Heart right ventricle (tissue), 16 donors: ENCODE data around the gene CA14. TPM values are rescaled to one million over a fixed set of nuclear protein-coding genes. Genes with fewer than 3 reads are reported as not detected.
"Not testable (repeated sequence)": the region's sequence is repeated elsewhere in the genome, so short reads cannot be mapped to it uniquely, and the experiment has no call there.

Source experiments
- ATAC-seq, 8 donors: fragments of 200-7000 bp; cut with Tn5 transposase; one replicate each; pipeline ENCODE4 v1.9.1; 2020; ENCODE audit warnings: mild to moderate bottlenecking in 8 of 8, moderate library complexity in 8 of 8, moderate number of reproducible peaks in 1 of 8
- DNase-seq, 2 donors: peaks; one replicate each; pipeline ENCODE4 v3.0.0-alpha.2; 2020
- H3K27ac ChIP-seq, 10 donors: fragments of 200-600 bp; sonication (generic) in 2 of 10; one replicate each; pipeline versions ENCODE4 v1.5.0 to v1.8.0; 2020 to 2022; ENCODE audit warnings: mild to moderate bottlenecking in 3 of 10
- H3K27me3 ChIP-seq, 7 donors: fragments of 200-600 bp; one replicate each; pipeline ENCODE4 v1.8.0; 2021 to 2022; ENCODE audit warnings: mild to moderate bottlenecking in 2 of 7
- H3K36me3 ChIP-seq, 9 donors: fragments of 200-600 bp; sonication (generic) in 1 of 9; one replicate each; pipeline versions ENCODE4 v1.5.0 to v1.8.0; 2020 to 2022; ENCODE audit warnings: mild to moderate bottlenecking in 2 of 9
- H3K4me1 ChIP-seq, 9 donors: fragments of 200-600 bp; sonication (generic) in 1 of 9; one replicate each; pipeline versions ENCODE4 v1.5.0 to v1.8.0; 2020 to 2022; ENCODE audit warnings: mild to moderate bottlenecking in 4 of 9
- H3K4me3 ChIP-seq, 10 donors: fragments of 200-600 bp; sonication (generic) in 2 of 10; one replicate each; pipeline versions ENCODE4 v1.5.0 to v1.8.0; 2020 to 2022; ENCODE audit warnings: mild to moderate bottlenecking in 7 of 10, moderate library complexity in 2 of 10
- H3K9me3 ChIP-seq, 11 donors: fragments of 200-600 bp in 10 of 11; sonication (generic) in 2 of 11; one replicate each; pipeline versions ENCODE4 v1.5.0 to v1.8.0; 2013 to 2022; ENCODE audit warnings: mild to moderate bottlenecking in 2 of 11, control low read depth in 1 of 11, moderate library complexity in 1 of 11
- WGBS, 2 donors: extraction: QIAGEN DNeasy Blood & Tissue Kit; methylation state at CpG; one replicate each; pipeline ENCODE4 v1.1.7; 2013; ENCODE audit warnings: inconsistent platforms in 1 of 2; 5-methylcytosine and 5-hydroxymethylcytosine counted together
- intact Hi-C, 10 donors: fragments of 100-400 bp; cut with DNase I; formaldehyde crosslinking; loops; one replicate each; pipeline versions ENCODE4 v1.11.1 to v1.14.2; 2022
- polyA plus RNA-seq, 2 donors: library from polyadenylated mRNA; stranded (reverse); fragments of 200-250 nt; gene quantifications; one replicate each; pipeline ENCODE4 v1.2.3, GENCODE V29; 2013
- total RNA-seq, 10 donors: library from RNA; stranded (reverse); fragmentation: NEBNext Ultra II Directional in 3 of 10; extraction: Animal tissue kit (Norgen Biotek cat#: 25700) in 3 of 10; gene quantifications; one replicate each; pipeline versions ENCODE4 v1.2.1 to v1.2.4, GENCODE V29; 2021 to 2023
- TF ChIP-seq, protein P1 (sequence below), 9 donors: fragments of 200-600 bp; sonication (generic) in 2 of 9; IDR thresholded peaks; one replicate each; pipeline versions ENCODE4 v1.5.0 to v1.8.0; 2021 to 2022; ENCODE audit warnings: antibody characterized with exemption in 9 of 9, mild to moderate bottlenecking in 5 of 9, moderate library complexity in 1 of 9
- donor health status: Arrhythmogenic right ventricular cardiomyopathy.
- donor health status: ischemic (EF 13 %, LVEDD 7.1; RV severe dilation, severe dysfunction).
- donor health status: healthy with polysubstance abuse.
- donor health status: DM: no; HTN: yes; CAD: no.
- donor health status: DM: no; HTN: no; CAD: no.
- donor health status: ischemic (EF 25% LVEDD 6.9; RV normal size, moderate dysfunction).
- donor health status: ischemic (EF 25% LVEDD 5.7; RV mildly dilated, moderate dysfunction).
- donor health status: healthy.
- donor health status: DM: yes; HTN: yes; CAD: no.
- donor health status: Ischemic cardiomyopathy.
- donor health status: ischemic (EF 35%, LVEDD 5.7; RV mildly dilated, moderate dysfunction).
- donor health status: nonischemic (EF 11% LVEDD 7.7; RV severe dilation, severe dysfunction).
- donor health status: DM: yes; HTN: yes; CAD: no.
- donor health status: PGD.
- donor health status: ischemic (EF 29% LVEDD 5.4; RV normal size, mild dysfunction).
- donor health status: nonischemic (EF 23%, LVEDD 6.1; RV moderate dilation, normal function).

CA14 gene
- total and polyA plus RNA-seq, 12 donors = 0.48 to 18.5 (median 3.4) TPM

DNA sequence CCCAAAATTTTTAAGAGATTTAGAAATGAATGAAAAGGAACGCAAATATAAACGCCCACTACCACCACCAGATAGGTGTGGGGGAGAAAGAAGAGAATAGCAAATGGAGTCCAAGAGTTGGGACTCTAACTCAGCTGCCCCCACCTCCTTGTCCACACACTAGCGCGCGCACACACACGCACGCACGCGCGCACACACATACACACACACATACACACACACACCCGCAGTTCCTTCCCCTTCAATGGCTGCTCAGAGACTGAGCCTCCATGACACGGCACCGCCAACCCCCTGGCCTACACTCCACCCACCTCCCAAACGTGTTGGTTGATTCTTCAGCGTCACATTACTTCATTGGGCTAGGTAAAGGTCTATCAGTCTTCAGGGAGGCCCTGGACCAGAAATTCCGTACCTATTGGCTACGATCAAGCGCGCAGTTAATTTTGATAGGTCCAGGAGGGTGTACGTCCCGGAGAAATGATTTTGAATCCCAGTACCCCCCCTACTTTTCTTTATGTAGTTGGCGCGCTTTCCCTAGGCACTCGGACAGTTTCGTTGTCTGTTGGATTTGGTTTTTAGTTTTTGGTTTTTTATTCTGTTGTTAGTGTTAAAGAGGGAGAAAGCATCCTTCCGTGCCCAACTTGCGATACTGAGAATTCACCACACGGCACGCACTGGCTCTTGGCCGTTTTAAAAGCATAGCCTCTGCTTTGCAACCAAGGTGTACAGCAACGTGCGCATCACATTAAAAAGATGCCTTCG is 21.5 kb upstream of the CA14 start, which contains the start of gene ANP32E:
ANP32E (minus strand) TSS at position 261 of the 762 bp plus-strand sequence. CDS start 326 bp downstream, outside the sequence.
- Histone ChIP-seq H3K4me3 (peak within 1 kb of the TSS; percentile 80 to 97 (median 90)), H3K9me3 (no peaks in the 10 kb centered on the region), H3K4me1 (peaks cover 0 to 20% (median 15%) of the 10 kb centered on the region in 9 donors), H3K36me3 (peaks cover 0 to 7% (median 0%) of the 10 kb centered on the region in 9 donors), H3K27ac (peak within 1 kb of the TSS; percentile 87 to 100 (median 98)), H3K27me3 (no peaks in the 10 kb centered on the region)
- TF ChIP-seq, protein P1, sequence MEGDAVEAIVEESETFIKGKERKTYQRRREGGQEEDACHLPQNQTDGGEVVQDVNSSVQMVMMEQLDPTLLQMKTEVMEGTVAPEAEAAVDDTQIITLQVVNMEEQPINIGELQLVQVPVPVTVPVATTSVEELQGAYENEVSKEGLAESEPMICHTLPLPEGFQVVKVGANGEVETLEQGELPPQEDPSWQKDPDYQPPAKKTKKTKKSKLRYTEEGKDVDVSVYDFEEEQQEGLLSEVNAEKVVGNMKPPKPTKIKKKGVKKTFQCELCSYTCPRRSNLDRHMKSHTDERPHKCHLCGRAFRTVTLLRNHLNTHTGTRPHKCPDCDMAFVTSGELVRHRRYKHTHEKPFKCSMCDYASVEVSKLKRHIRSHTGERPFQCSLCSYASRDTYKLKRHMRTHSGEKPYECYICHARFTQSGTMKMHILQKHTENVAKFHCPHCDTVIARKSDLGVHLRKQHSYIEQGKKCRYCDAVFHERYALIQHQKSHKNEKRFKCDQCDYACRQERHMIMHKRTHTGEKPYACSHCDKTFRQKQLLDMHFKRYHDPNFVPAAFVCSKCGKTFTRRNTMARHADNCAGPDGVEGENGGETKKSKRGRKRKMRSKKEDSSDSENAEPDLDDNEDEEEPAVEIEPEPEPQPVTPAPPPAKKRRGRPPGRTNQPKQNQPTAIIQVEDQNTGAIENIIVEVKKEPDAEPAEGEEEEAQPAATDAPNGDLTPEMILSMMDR (IDR thresholded peaks at IDR 0.05) = peak in 2 of 9 donors; percentile 7 to 25
- peak; percentile 91 to 97 for DNase-seq
- peak; percentile 95 to 98 (median 97) for ATAC-seq
- intact Hi-C loops = loop anchor here in 2 of 10 donors (2.0 to 5.0 kb wide), 2 partner anchors 21 to 36 kb away; partner anchors contain the start of gene C1orf54 (in 1 of the 2)
- 0% methylated on average over 33 of the region's 33 CpGs for WGBS, 2 donors

- Histone ChIP-seq H3K27ac (peak overlapping the region in 2 of 10 donors; percentile 28 to 54), H3K9me3 (no peaks in the 10 kb centered on the region), H3K4me1 (peaks cover 0 to 20% (median 15%) of the 10 kb centered on the region in 9 donors), H3K4me3 (peak overlapping the region; percentile 30 to 97 (median 90)), H3K27me3 (no peaks in the 10 kb centered on the region), H3K36me3 (peaks cover 0 to under 1% (median 0%) of the 10 kb centered on the region in 9 donors)
- TF ChIP-seq, protein P1 (IDR thresholded peaks at IDR 0.05) = no peak
- intact Hi-C loops = loop anchor here in 1 of 10 donors (5.0 kb wide), 1 partner anchor 36 kb away; the partner anchor contains the start of gene C1orf54
- WGBS, 2 donors = 33 to 39% methylated on average over 10 of the region's 10 CpGs
- ATAC-seq (peak in 1 of 8 donors; percentile 1), DNase-seq (no peak)
Observed at GRCh38 chr1:150236614-150237100, 20.9 kb upstream of the CA14 start.

- intact Hi-C loops = loop anchor here in 1 of 10 donors (5.0 kb wide), 1 partner anchor 35 kb away; the partner anchor contains the start of gene C1orf54
- 94% methylated on average over 13 of the region's 13 CpGs for WGBS, 2 donors
- DNase-seq, ATAC-seq, H3K27me3 ChIP-seq, H3K4me3 ChIP-seq, H3K36me3 ChIP-seq, H3K27ac ChIP-seq, H3K9me3 ChIP-seq: not testable (repeated sequence)
- peaks cover 0 to 20% (median 15%) of the 10 kb centered on the region in 9 donors for H3K4me1 ChIP-seq
Observed at GRCh38 chr1:150237176-150237575, 20.4 kb upstream of the CA14 start.

DNA sequence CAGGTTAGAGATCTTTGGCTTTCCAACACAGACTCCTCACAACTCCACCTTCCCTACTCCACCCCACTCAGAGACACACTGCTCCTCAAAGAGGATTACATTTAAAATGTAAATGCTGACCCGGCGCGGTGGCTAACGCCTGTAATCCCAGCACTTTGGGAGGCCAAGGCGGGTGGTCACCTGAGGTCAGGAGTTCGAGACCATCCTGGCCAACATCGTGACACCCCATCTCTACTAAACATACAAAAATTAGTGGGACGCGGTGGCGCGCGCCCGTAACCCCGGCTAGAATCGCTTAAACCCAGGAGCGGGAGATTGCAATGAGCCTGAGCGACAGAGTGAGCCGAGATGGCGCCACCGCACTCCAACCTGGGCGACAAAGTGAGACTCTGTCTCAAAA is 19.8 kb upstream of the CA14 start:
- TF ChIP-seq, protein P1 (IDR thresholded peaks at IDR 0.05) = no peak
- ATAC-seq (no peak), DNase-seq (no peak)
- no peaks in the 10 kb centered on the region for H3K9me3 ChIP-seq
- WGBS, 2 donors = 92 to 93% methylated on average over 21 of the region's 21 CpGs
- no peak overlapping the region for H3K4me3 ChIP-seq
- intact Hi-C loops = loop anchor here in 1 of 10 donors (5.0 kb wide), 1 partner anchor 35 kb away; the partner anchor contains the start of gene C1orf54
- H3K36me3 ChIP-seq = no peaks in the 10 kb centered on the region
- H3K27ac ChIP-seq = no peak overlapping the region
- H3K4me1 ChIP-seq = peaks cover 0 to 20% (median 15%) of the 10 kb centered on the region in 9 donors
- no peaks in the 10 kb centered on the region for H3K27me3 ChIP-seq
